Trophoblast cell (in vitro differentiated cells and primary cell): ENCODE data around the gene MSH2. TPM values are rescaled to one million over a fixed set of nuclear protein-coding genes. Genes with fewer than 3 reads are reported as not detected.

ENCODE experiments used
- DNase-seq, 2 donors: peaks; one replicate each; pipeline ENCODE4 v3.0.0-alpha.2; 2016
- H2AFZ ChIP-seq: 2 replicates; pipeline ENCODE4 v1.6.1; 2013; ENCODE audit warnings: low read length, moderate library complexity, mild to moderate bottlenecking; ENCODE audit not compliant: insufficient read depth, poor library complexity
- H2AK5ac ChIP-seq: 2 replicates; pipeline ENCODE4 v1.6.1; 2013; ENCODE audit warnings: mild to moderate bottlenecking, low read length
- H2BK120ac ChIP-seq: 2 replicates; pipeline ENCODE4 v1.6.1; 2013; ENCODE audit warnings: low read length, mild to moderate bottlenecking, moderate library complexity; ENCODE audit not compliant: insufficient read depth, poor library complexity
- H2BK12ac ChIP-seq: 2 replicates; pipeline ENCODE4 v1.6.1; 2013; ENCODE audit warnings: mild to moderate bottlenecking, low read length, moderate library complexity
- H2BK5ac ChIP-seq: 2 replicates; pipeline ENCODE4 v1.6.1; 2013; ENCODE audit warnings: low read length, low read depth, moderate library complexity, mild to moderate bottlenecking; ENCODE audit not compliant: poor library complexity
- H3K14ac ChIP-seq: 2 replicates; pipeline ENCODE4 v1.6.1; 2013; ENCODE audit warnings: mild to moderate bottlenecking, low read length
- H3K18ac ChIP-seq: 2 replicates; pipeline ENCODE4 v1.6.1; 2013; ENCODE audit warnings: mild to moderate bottlenecking, low read length
- H3K23ac ChIP-seq: 2 replicates; pipeline ENCODE4 v1.6.1; 2013; ENCODE audit warnings: low read length
- H3K27ac ChIP-seq: 2 replicates; pipeline ENCODE4 v1.5.1; 2013; ENCODE audit warnings: low read depth, mild to moderate bottlenecking, inconsistent platforms, low read length, moderate library complexity
- H3K27me3 ChIP-seq: 2 replicates; pipeline ENCODE4 v1.6.1; 2013; ENCODE audit warnings: inconsistent platforms, mild to moderate bottlenecking, low read length, moderate library complexity; ENCODE audit not compliant: insufficient read depth
- H3K36me3 ChIP-seq, 2 experiments: 1 replicate in 1 of 2; 2 replicates in 1 of 2; pipeline ENCODE4 v1.6.1; 2013; ENCODE audit warnings: low read length in 2 of 2, mild to moderate bottlenecking in 2 of 2, moderate library complexity in 1 of 2; ENCODE audit not compliant: insufficient read depth in 2 of 2, control insufficient read depth in 1 of 2
- H3K4ac ChIP-seq: 2 replicates; pipeline ENCODE4 v1.6.1; 2013; ENCODE audit warnings: low read depth, mild to moderate bottlenecking, low read length, moderate library complexity
- H3K4me1 ChIP-seq, 2 experiments: 1 replicate in 1 of 2; 2 replicates in 1 of 2; pipeline ENCODE4 v1.6.1; 2013; ENCODE audit warnings: low read length in 2 of 2, mild to moderate bottlenecking in 2 of 2, moderate library complexity in 1 of 2; ENCODE audit not compliant: insufficient read depth in 2 of 2, control insufficient read depth in 1 of 2
- H3K4me2 ChIP-seq: 2 replicates; pipeline ENCODE4 v1.6.1; 2013; ENCODE audit warnings: inconsistent platforms, mild to moderate bottlenecking, low read length, moderate library complexity
- H3K4me3 ChIP-seq: 2 replicates; pipeline ENCODE4 v1.5.1; 2013; ENCODE audit warnings: mild to moderate bottlenecking, low read depth, low read length, inconsistent platforms
- H3K79me1 ChIP-seq: one replicate; pipeline ENCODE4 v1.6.1; 2013; ENCODE audit warnings: low read length
- H3K79me2 ChIP-seq: 2 replicates; pipeline ENCODE4 v1.6.1; 2013; ENCODE audit warnings: low read length, mild to moderate bottlenecking; ENCODE audit not compliant: control insufficient read depth, insufficient read depth, poor library complexity
- H3K9ac ChIP-seq: 2 replicates; pipeline ENCODE4 v1.6.1; 2013; ENCODE audit warnings: mild to moderate bottlenecking, low read length
- H3K9me3 ChIP-seq: 2 replicates; pipeline ENCODE4 v1.6.1; 2013; ENCODE audit warnings: low read depth, mild to moderate bottlenecking, control low read depth, inconsistent platforms, low read length; ENCODE audit not compliant: insufficient read depth
- H4K12ac ChIP-seq: 2 replicates; pipeline ENCODE4 v1.6.1; 2013; ENCODE audit warnings: low read depth, mild to moderate bottlenecking, low read length, moderate library complexity
- H4K8ac ChIP-seq: 2 replicates; pipeline ENCODE4 v1.6.1; 2013; ENCODE audit warnings: low read depth, mild to moderate bottlenecking, low read length, moderate library complexity
- H4K91ac ChIP-seq: one replicate; pipeline ENCODE4 v1.6.1; 2013; ENCODE audit warnings: low read depth, mild to moderate bottlenecking, low read length, moderate library complexity
- WGBS: extraction: QIAGEN DNeasy Blood & Tissue Kit; methylation state at CpG from one replicate; pipeline ENCODE4 v1.1.7; 2013; ENCODE audit warnings: missing lambda C conversion rate; ENCODE audit not compliant: insufficient read length, insufficient coverage; ENCODE audit errors: extremely low coverage; 5-methylcytosine and 5-hydroxymethylcytosine counted together
- polyA plus RNA-seq: library from polyadenylated mRNA; stranded (reverse); fragments of 200-250 nt; gene quantifications from 2 replicates; pipeline ENCODE4 v1.2.3, GENCODE V29; 2013

Gene MSH2
- polyA plus RNA-seq, result 21.9 and 23.8 TPM in 2 replicates

GRCh38 chr2:47402805-47403608 lies at the start of gene MSH2:
MSH2 (plus strand) TSS chr2:47403156; CDS start chr2:47403192, 36 bp downstream.
- peak within 1 kb of the TSS; percentile 49 for H2BK5ac ChIP-seq
- no CpG with 5 or more reads among the region's 73 CpGs for WGBS
- H3K14ac ChIP-seq, result peak within 1 kb of the TSS; percentile 88
- H3K79me1 ChIP-seq, result peaks cover 6% of the 10 kb centered on the region
- peak within 1 kb of the TSS; percentile 88 for H4K12ac ChIP-seq
- peak within 1 kb of the TSS; percentile 85 for H2AFZ ChIP-seq
- H2BK120ac ChIP-seq, result peak within 1 kb of the TSS; percentile 79
- no peak within 1 kb of the TSS for H3K23ac ChIP-seq
- H3K4me1 ChIP-seq, result peaks cover 3 to 7% of the 10 kb centered on the region in 2 experiments
- H3K27ac ChIP-seq, result peak within 1 kb of the TSS; percentile 69
- peak within 1 kb of the TSS; percentile 85 for H4K91ac ChIP-seq
- peaks cover 0 to 2% of the 10 kb centered on the region in 2 experiments for H3K36me3 ChIP-seq
- peak within 1 kb of the TSS; percentile 82 for H3K4me2 ChIP-seq
- H3K9me3 ChIP-seq, result no peaks in the 10 kb centered on the region
- peaks cover 11% of the 10 kb centered on the region for H3K79me2 ChIP-seq
- peak within 1 kb of the TSS; percentile 90 for H4K8ac ChIP-seq
- H3K9ac ChIP-seq, result peak within 1 kb of the TSS; percentile 78
- H2BK12ac ChIP-seq, result no peak within 1 kb of the TSS
- H3K4me3 ChIP-seq, result peak within 1 kb of the TSS; percentile 90
- peak within 1 kb of the TSS; percentile 37 for H2AK5ac ChIP-seq
- H3K18ac ChIP-seq, result peak within 1 kb of the TSS; percentile 89
- H3K27me3 ChIP-seq, result no peaks in the 10 kb centered on the region
- peak within 1 kb of the TSS; percentile 82 for H3K4ac ChIP-seq
- peak; percentile 88 to 93 for DNase-seq

GRCh38 chr2:47354013-47354847 lies 48.7 kb upstream of the MSH2 start:
- H2BK5ac ChIP-seq, result no peak overlapping the region
- H3K36me3 ChIP-seq, result no peaks in the 10 kb centered on the region
- H3K79me2 ChIP-seq, result no peaks in the 10 kb centered on the region
- no peak overlapping the region for H3K4me3 ChIP-seq
- H3K9me3 ChIP-seq, result no peaks in the 10 kb centered on the region
- no CpG with 5 or more reads among the region's 11 CpGs for WGBS
- peaks cover 2 to 10% of the 10 kb centered on the region in 2 experiments for H3K4me1 ChIP-seq
- no peak overlapping the region for H3K9ac ChIP-seq
- H3K27ac ChIP-seq, result no peak overlapping the region
- no peak overlapping the region for H4K91ac ChIP-seq
- H3K23ac ChIP-seq, result no peak overlapping the region
- H3K4ac ChIP-seq, result no peak overlapping the region
- no peak overlapping the region for H3K18ac ChIP-seq
- H4K8ac ChIP-seq, result no peak overlapping the region
- no peak overlapping the region for H2AFZ ChIP-seq
- H3K79me1 ChIP-seq, result no peaks in the 10 kb centered on the region
- H2BK12ac ChIP-seq, result no peak overlapping the region
- no peak overlapping the region for H4K12ac ChIP-seq
- H3K14ac ChIP-seq, result no peak overlapping the region
- H2BK120ac ChIP-seq, result no peak overlapping the region
- DNase-seq, result no peak
- no peak overlapping the region for H2AK5ac ChIP-seq
- H3K27me3 ChIP-seq, result no peaks in the 10 kb centered on the region
- no peak overlapping the region for H3K4me2 ChIP-seq

- H3K27ac ChIP-seq, result no peak overlapping the region
- no peaks in the 10 kb centered on the region for H3K79me1 ChIP-seq
- H3K9me3 ChIP-seq, result no peaks in the 10 kb centered on the region
- no peak overlapping the region for H4K12ac ChIP-seq
- H3K23ac ChIP-seq, result no peak overlapping the region
- H3K36me3 ChIP-seq, result no peaks in the 10 kb centered on the region
- no peak overlapping the region for H4K91ac ChIP-seq
- no peak overlapping the region for H2BK5ac ChIP-seq
- no peak overlapping the region for H3K14ac ChIP-seq
- no peak overlapping the region for H4K8ac ChIP-seq
- H3K9ac ChIP-seq, result no peak overlapping the region
- no peaks in the 10 kb centered on the region for H3K79me2 ChIP-seq
- no peak for DNase-seq
- no peak overlapping the region for H3K4ac ChIP-seq
- H2BK12ac ChIP-seq, result no peak overlapping the region
- no peak overlapping the region for H2AFZ ChIP-seq
- WGBS, result no CpG with 5 or more reads among the region's 5 CpGs
- H3K18ac ChIP-seq, result no peak overlapping the region
- H3K4me2 ChIP-seq, result no peak overlapping the region
- no peak overlapping the region for H3K4me3 ChIP-seq
- no peak overlapping the region for H2BK120ac ChIP-seq
- peaks cover 2 to 10% of the 10 kb centered on the region in 2 experiments for H3K4me1 ChIP-seq
- no peak overlapping the region for H2AK5ac ChIP-seq
- no peaks in the 10 kb centered on the region for H3K27me3 ChIP-seq
These were observed 48.1 kb upstream of the MSH2 start for GRCh38 chr2:47354848-47355204.

GRCh38 chr2:47357483-47357882 lies 45.5 kb upstream of the MSH2 start:
- Histone ChIP-seq H4K12ac (no peak overlapping the region), H3K9ac (no peak overlapping the region), H3K23ac (no peak overlapping the region), H2BK5ac (no peak overlapping the region), H3K14ac (no peak overlapping the region), H3K4me1 (peaks cover 2 to 10% of the 10 kb centered on the region in 2 experiments), H3K4me2 (no peak overlapping the region), H3K9me3 (no peaks in the 10 kb centered on the region), H3K27ac (no peak overlapping the region), H2BK12ac (no peak overlapping the region), H3K4me3 (no peak overlapping the region), H2AK5ac (no peak overlapping the region), H3K79me1 (no peaks in the 10 kb centered on the region), H4K91ac (no peak overlapping the region), H4K8ac (no peak overlapping the region), H3K18ac (no peak overlapping the region), H3K79me2 (no peaks in the 10 kb centered on the region), H2AFZ (no peak overlapping the region), H3K36me3 (no peaks in the 10 kb centered on the region), H3K27me3 (no peaks in the 10 kb centered on the region), H3K4ac (no peak overlapping the region), H2BK120ac (no peak overlapping the region)
- WGBS, result no CpG with 5 or more reads among the region's 4 CpGs
- no peak for DNase-seq
